Measurements from ENCODE around the gene SH3GLB2. TPM values are rescaled to one million over a fixed set of nuclear protein-coding genes. Genes with fewer than 3 reads are reported as not detected.

SH3GLB2 gene
- total RNA-seq, 1 donor = 39.3 TPM

DNA sequence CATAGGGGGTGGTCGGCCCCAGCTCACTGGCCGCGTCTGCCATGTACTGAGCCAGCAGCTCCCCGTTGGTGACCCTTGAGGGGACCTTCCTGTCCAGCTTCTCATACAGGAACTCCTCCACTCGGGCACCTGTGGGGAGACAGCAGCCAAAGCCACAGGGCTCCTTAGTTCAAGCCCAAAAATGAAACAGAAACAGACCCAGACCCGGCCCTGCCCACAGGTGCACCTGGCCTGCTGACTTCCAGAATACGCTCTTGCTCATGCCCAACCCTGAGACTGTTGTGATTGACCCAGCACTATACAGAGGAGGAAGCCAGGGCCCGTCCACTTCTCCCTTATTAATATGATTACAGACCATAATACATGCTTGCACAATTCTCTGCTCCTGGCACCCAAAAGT, 7.0 kb downstream of the SH3GLB2 start:
- no peak for TF ChIP-seq CTCF (IDR thresholded peaks at IDR 0.05; ENCODE audit: insufficient read depth, low read depth, low read length)
- no peak overlapping the region for H3K4me3 ChIP-seq (ENCODE audit: low read depth, low read length)
- DNase-seq (ENCODE audit: low read depth) = no peak

DNA sequence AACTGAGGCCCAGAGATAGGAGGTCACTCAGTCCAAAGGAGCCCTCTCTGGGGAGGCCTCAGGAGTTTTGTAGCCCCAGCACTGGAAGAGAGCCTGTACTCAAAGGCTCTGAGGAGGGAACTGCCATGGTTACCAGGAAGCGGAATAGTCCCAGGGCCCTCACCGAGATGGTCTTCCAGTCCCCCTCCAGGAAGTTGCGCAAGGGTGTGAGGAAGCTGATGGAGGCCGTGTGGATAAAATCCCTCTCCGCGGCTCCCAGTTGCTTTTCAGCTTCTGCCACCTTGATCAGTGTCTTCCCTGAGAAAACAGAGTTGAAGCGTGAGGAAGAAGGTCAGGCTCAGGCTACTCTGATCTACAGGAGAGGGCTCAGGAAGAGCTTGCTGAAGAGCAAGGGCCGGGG, 13.5 kb downstream of the SH3GLB2 start:
- no peak for DNase-seq (ENCODE audit: low read depth)
- no peak for TF ChIP-seq CTCF (IDR thresholded peaks at IDR 0.05; ENCODE audit: insufficient read depth, low read depth, low read length)
- no peak overlapping the region for H3K4me3 ChIP-seq (ENCODE audit: low read depth, low read length)

- no peak overlapping the region for H3K4me3 ChIP-seq (ENCODE audit: low read depth, low read length)
- DNase-seq (ENCODE audit: low read depth) = no peak
- no peak for TF ChIP-seq CTCF (IDR thresholded peaks at IDR 0.05; ENCODE audit: insufficient read depth, low read depth, low read length)
Observed at GRCh38 chr9:129014124-129014523, 14.0 kb downstream of the SH3GLB2 start.

- DNase-seq (ENCODE audit: low read depth) = no peak
Observed at GRCh38 chr9:129013674-129014073, 14.5 kb downstream of the SH3GLB2 start.

DNA sequence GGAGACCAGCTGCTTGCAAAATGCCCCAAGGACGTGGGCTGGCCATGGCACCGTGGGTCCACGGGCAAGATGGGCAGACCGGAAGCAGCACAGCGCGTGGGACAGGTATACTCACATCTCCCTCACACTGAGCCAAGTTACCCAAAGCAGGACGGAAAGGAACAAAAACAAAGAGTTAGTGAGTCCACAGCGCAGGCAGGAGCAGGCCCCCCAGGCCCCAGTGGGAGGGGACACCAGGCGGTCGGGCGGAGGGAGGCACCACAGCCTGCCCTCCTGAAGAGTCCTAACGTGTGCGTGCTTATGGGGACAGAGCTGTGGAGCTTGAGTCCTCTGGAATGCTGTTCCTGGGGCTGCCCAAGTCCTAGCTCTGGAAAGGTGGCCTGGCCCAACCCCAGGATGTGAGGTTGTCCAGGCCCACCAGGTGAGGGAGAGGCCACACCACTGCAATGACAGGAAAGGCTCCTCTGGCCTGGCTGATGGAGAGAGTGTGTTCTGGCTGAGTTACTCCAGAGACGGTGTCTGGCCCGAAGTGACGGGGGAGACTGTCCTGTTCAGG, 15.2 kb downstream of the SH3GLB2 start:
- no peak for DNase-seq (ENCODE audit: low read depth)
- H3K4me3 ChIP-seq (ENCODE audit: low read depth, low read length) = no peak overlapping the region
- TF ChIP-seq CTCF (IDR thresholded peaks at IDR 0.05; ENCODE audit: insufficient read depth, low read depth, low read length) = no peak

More at GRCh38 chr9:129013674-129014073, 14.5 kb downstream of the SH3GLB2 start:
- H3K4me3 ChIP-seq (ENCODE audit: low read depth, low read length) = no peak overlapping the region
- no peak for TF ChIP-seq CTCF (IDR thresholded peaks at IDR 0.05; ENCODE audit: insufficient read depth, low read depth, low read length)

DNA sequence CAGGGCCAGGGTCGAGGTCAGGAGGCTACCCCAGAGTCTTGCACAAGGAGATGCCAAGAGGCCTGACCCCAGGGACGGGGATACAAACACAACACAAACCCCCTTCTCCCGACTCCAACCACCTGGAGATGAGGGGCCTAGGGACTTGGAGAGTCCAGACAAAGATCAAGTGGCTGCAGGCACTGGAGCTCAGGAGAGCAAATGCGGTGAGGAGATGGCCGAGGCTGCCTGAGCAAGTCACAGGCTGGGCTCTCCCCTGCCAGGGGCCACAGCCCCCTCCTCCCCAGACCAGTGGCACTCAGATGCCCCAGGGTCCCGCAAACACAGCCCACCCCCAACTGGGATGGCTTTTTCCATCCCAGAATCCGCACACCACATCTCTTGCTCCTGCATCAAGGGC, 15.8 kb downstream of the SH3GLB2 start:
- TF ChIP-seq CTCF (IDR thresholded peaks at IDR 0.05; ENCODE audit: insufficient read depth, low read depth, low read length) = no peak
- no peak overlapping the region for H3K4me3 ChIP-seq (ENCODE audit: low read depth, low read length)
- DNase-seq (ENCODE audit: low read depth) = no peak

DNA sequence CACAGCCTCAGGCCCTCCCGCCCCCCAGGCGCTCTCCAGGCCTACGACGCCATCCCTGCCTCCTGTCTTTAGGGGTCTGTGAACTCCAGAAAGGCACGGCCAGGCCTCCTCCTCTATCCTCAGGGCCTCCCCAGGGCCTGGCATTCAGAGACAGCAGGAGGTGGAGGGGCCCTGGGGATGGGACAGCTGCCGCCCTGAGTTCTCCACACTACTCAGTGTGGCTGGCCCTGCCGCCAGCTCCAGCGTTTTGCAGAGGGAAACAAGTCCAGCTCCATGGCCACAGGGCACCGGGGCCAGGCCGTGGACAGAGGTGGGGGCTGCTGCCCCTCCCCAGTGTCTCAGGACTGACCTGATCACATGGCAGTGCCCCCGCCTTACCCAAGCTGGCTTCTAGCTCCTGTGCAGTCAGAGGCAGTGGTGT, 16.4 kb downstream of the SH3GLB2 start:
- no peak overlapping the region for H3K4me3 ChIP-seq (ENCODE audit: low read depth, low read length)
- no peak for TF ChIP-seq CTCF (IDR thresholded peaks at IDR 0.05; ENCODE audit: insufficient read depth, low read depth, low read length)
- DNase-seq (ENCODE audit: low read depth) = no peak

All from fibroblast of villous mesenchyme (primary cell).